Smooth muscle cell (in vitro differentiated cells): ENCODE results near the gene VPS35L. TPM values are rescaled to one million over a fixed set of nuclear protein-coding genes. Genes with fewer than 3 reads are reported as not detected.

Source experiments
- DNase-seq: peaks from one replicate; lab custom pipeline; 2025; ENCODE audit not compliant: unreplicated experiment; lab: John Stamatoyannopoulos, UW
- H2AFZ ChIP-seq: fragments of 200-600 bp; sonication (generic); 2 replicates; pipeline ENCODE4 v1.6.0; 2016; ENCODE audit warnings: antibody characterized with exemption, low read depth, mild to moderate bottlenecking
- H3F3A ChIP-seq: fragments of 200-600 bp; sonication (generic); 2 replicates; pipeline ENCODE4 v1.6.0; 2017; ENCODE audit warnings: antibody characterized with exemption, low read depth
- H3K27ac ChIP-seq: fragments of 200-600 bp; sonication (generic); 2 replicates; pipeline ENCODE4 v1.5.1; 2016; ENCODE audit warnings: low read depth, mild to moderate bottlenecking
- H3K27me3 ChIP-seq: fragments of 200-600 bp; sonication (generic); 2 replicates; pipeline ENCODE4 v1.6.1; 2016; ENCODE audit warnings: low read depth, mild to moderate bottlenecking
- H3K36me3 ChIP-seq: fragments of 200-600 bp; sonication (generic); 2 replicates; pipeline ENCODE4 v1.5.1; 2016; ENCODE audit warnings: low read depth
- H3K4me1 ChIP-seq: fragments of 200-600 bp; sonication (generic); 2 replicates; pipeline ENCODE4 v1.5.1; 2016; ENCODE audit warnings: low read depth
- H3K4me2 ChIP-seq: fragments of 200-600 bp; sonication (generic); 2 replicates; pipeline ENCODE4 v1.6.0; 2016; ENCODE audit warnings: mild to moderate bottlenecking
- H3K4me3 ChIP-seq: fragments of 200-600 bp; sonication (generic); 2 replicates; pipeline ENCODE4 v1.5.1; 2016; ENCODE audit warnings: mild to moderate bottlenecking
- H3K79me2 ChIP-seq: fragments of 200-600 bp; sonication (generic); 2 replicates; pipeline ENCODE4 v1.6.0; 2016; ENCODE audit warnings: low read depth, mild to moderate bottlenecking
- H3K9ac ChIP-seq: fragments of 200-600 bp; sonication (generic); 2 replicates; pipeline ENCODE4 v1.6.0; 2016; ENCODE audit warnings: low read depth
- H3K9me3 ChIP-seq: fragments of 200-600 bp; sonication (generic); replicated peaks from 2 replicates; pipeline ENCODE4 v1.5.1; 2016; ENCODE audit warnings: low read depth
- H4K20me1 ChIP-seq: fragments of 200-600 bp; sonication (generic); 2 replicates; pipeline ENCODE4 v1.6.0; 2016; ENCODE audit warnings: low read depth
- CTCF ChIP-seq: fragments of 200-600 bp; sonication (generic); IDR thresholded peaks from 2 replicates; pipeline ENCODE4 v1.5.1; 2017; ENCODE audit warnings: borderline replicate concordance, mild to moderate bottlenecking, antibody characterized with exemption; ENCODE audit not compliant: insufficient read depth, poor library complexity, severe bottlenecking
- WGBS: methylation state at CpG from one replicate; pipeline ENCODE4 v1.1.7; 2016; ENCODE audit warnings: low lambda C conversion rate; 5-methylcytosine and 5-hydroxymethylcytosine counted together
- polyA plus RNA-seq: library from polyadenylated mRNA; unstranded; fragments of >200 nt; fragmentation: Nextera tagmentation; extraction: Ambion mirVana; gene quantifications from 2 replicates; pipeline ENCODE4 v1.2.1, GENCODE V29; 2016
- total RNA-seq: library from RNA; depleted of rRNA; stranded (reverse); fragments of >200 nt; gene quantifications from 2 replicates; pipeline ENCODE4 v1.2.3, GENCODE V29; 2014

VPS35L gene
- total and polyA plus RNA-seq, 2 experiments from 2014 or later, result 46.7 to 47.4 TPM

GRCh38 chr16:19595043-19595767, 39.7 kb downstream of the VPS35L start:
- H3K27me3 ChIP-seq, result no peaks in the 10 kb centered on the region
- H3K9me3 ChIP-seq, result no peaks in the 10 kb centered on the region
- 86% methylated on average over 19 of the region's 19 CpGs for WGBS
- no peak for TF ChIP-seq CTCF
- H3K4me2 ChIP-seq, result no peak overlapping the region
- H2AFZ ChIP-seq, result no peak overlapping the region
- H3K4me1 ChIP-seq, result no peaks in the 10 kb centered on the region
- no peaks in the 10 kb centered on the region for H3K36me3 ChIP-seq
- no peak overlapping the region for H3K9ac ChIP-seq
- no peaks in the 10 kb centered on the region for H3K79me2 ChIP-seq
- no peak overlapping the region for H3K27ac ChIP-seq
- no peaks in the 10 kb centered on the region for H4K20me1 ChIP-seq
- no peak for DNase-seq
- H3K4me3 ChIP-seq, result no peak overlapping the region
- H3F3A ChIP-seq, result no peaks in the 10 kb centered on the region

GRCh38 chr16:19598805-19599510, 43.5 kb downstream of the VPS35L start:
- no peak overlapping the region for H3K4me2 ChIP-seq
- TF ChIP-seq CTCF, result no peak
- H4K20me1 ChIP-seq, result no peaks in the 10 kb centered on the region
- no peak overlapping the region for H3K4me3 ChIP-seq
- H3K9ac ChIP-seq, result no peak overlapping the region
- H3K79me2 ChIP-seq, result no peaks in the 10 kb centered on the region
- H3K4me1 ChIP-seq, result no peaks in the 10 kb centered on the region
- H2AFZ ChIP-seq, result no peak overlapping the region
- 90% methylated on average over 6 of the region's 6 CpGs for WGBS
- no peaks in the 10 kb centered on the region for H3K36me3 ChIP-seq
- no peaks in the 10 kb centered on the region for H3K27me3 ChIP-seq
- DNase-seq, result no peak
- H3K9me3 ChIP-seq, result no peaks in the 10 kb centered on the region
- H3F3A ChIP-seq, result no peaks in the 10 kb centered on the region
- H3K27ac ChIP-seq, result no peak overlapping the region

GRCh38 chr16:19599968-19600716, 44.6 kb downstream of the VPS35L start:
- no peak for DNase-seq
- no peak overlapping the region for H3K9ac ChIP-seq
- no peaks in the 10 kb centered on the region for H3K27me3 ChIP-seq
- no peaks in the 10 kb centered on the region for H3K4me1 ChIP-seq
- no peaks in the 10 kb centered on the region for H4K20me1 ChIP-seq
- H3K4me2 ChIP-seq, result no peak overlapping the region
- no peak overlapping the region for H2AFZ ChIP-seq
- H3K79me2 ChIP-seq, result no peaks in the 10 kb centered on the region
- TF ChIP-seq CTCF, result no peak
- no peak overlapping the region for H3K27ac ChIP-seq
- WGBS, result 93% methylated on average over 5 of the region's 5 CpGs
- H3K9me3 ChIP-seq, result no peaks in the 10 kb centered on the region
- no peaks in the 10 kb centered on the region for H3F3A ChIP-seq
- no peak overlapping the region for H3K4me3 ChIP-seq
- peaks cover 4% of the 10 kb centered on the region for H3K36me3 ChIP-seq
